GM12878 (cell line): Measurements from ENCODE around the gene PIGM. TPM values are rescaled to one million over a fixed set of nuclear protein-coding genes. Genes with fewer than 3 reads are reported as not detected.

Experiments used
- ATAC-seq: fragments of 200-7000 bp; cut with Tn5 transposase; 3 replicates; pipeline ENCODE4 v1.9.1; 2020; ENCODE audit warnings: mild to moderate bottlenecking, moderate library complexity
- BruUV-seq: library from RNA; stranded (reverse); fragments of 400-500 nt; replicated peaks from 2 replicates; lab custom pipeline; 2021; lab: Mats Ljungman, UMichigan
- CTCF ChIA-PET: fragments of 300-600 bp; sonication (Branson Sonifier 250); formaldehyde crosslinking; extraction: SDS; loops from one replicate; lab custom pipeline; 2021; ENCODE audit warnings: inconsistent platforms; lab: Yijun Ruan, JAX
- POLR2A ChIA-PET: fragments of 350-600 bp; formaldehyde crosslinking; extraction: SDS; loops from one replicate; lab custom pipeline; 2021; ENCODE audit warnings: inconsistent platforms; lab: Charles Lee
- RAD21 ChIA-PET: fragments of 300-600 bp; sonication (Branson Sonifier 250); formaldehyde crosslinking; loops from one replicate; lab custom pipeline; 2023; ENCODE audit warnings: antibody characterized with exemption; ENCODE audit not compliant: unreplicated experiment; lab: Charles Lee
- SMC1A ChIA-PET: fragments of 300-600 bp; sonication (Branson Sonifier 250); formaldehyde crosslinking; loops from one replicate; lab custom pipeline; 2023; ENCODE audit not compliant: unreplicated experiment, uncharacterized antibody; lab: Charles Lee
- DNase-seq: peaks from one replicate; pipeline ENCODE4 v3.0.0-alpha.2; 2011; ENCODE audit warnings: low read depth, low spot score
- FAIRE-seq: peaks from 3 replicates; lab custom pipeline; 2011; peaks lifted over from hg19 to GRCh38; lab: Jason Lieb, UNC
- H2AFZ ChIP-seq: 2 replicates; pipeline ENCODE4 v1.6.0; 2011; ENCODE audit warnings: low read depth, low read length, control low read depth; ENCODE audit not compliant: control insufficient read depth
- H3K27ac ChIP-seq: 2 replicates; pipeline ENCODE4 v1.5.1; 2011; ENCODE audit warnings: control low read depth; ENCODE audit not compliant: control insufficient read depth, insufficient read depth
- H3K27me3 ChIP-seq, 2 experiments: replicated peaks in 1 of 2; 2 replicates each; pipeline versions ENCODE4 v1.6.0 to v1.6.1; 2011; ENCODE audit warnings: low read length in 1 of 2; ENCODE audit not compliant: control insufficient read depth in 2 of 2, insufficient read depth in 2 of 2
- H3K36me3 ChIP-seq, 2 experiments: 2 replicates each; pipeline ENCODE4 v1.5.1; 2011; ENCODE audit warnings: low read length in 1 of 2; ENCODE audit not compliant: control insufficient read depth in 2 of 2, insufficient read depth in 2 of 2
- H3K4me1 ChIP-seq: 2 replicates; pipeline ENCODE4 v1.6.1; 2011; ENCODE audit warnings: mild to moderate bottlenecking, low read length, moderate library complexity, mixed read lengths; ENCODE audit not compliant: control insufficient read depth, insufficient read depth
- H3K4me2 ChIP-seq: 2 replicates; pipeline ENCODE4 v1.6.0; 2011; ENCODE audit warnings: control low read depth; ENCODE audit not compliant: control insufficient read depth, insufficient read depth
- H3K4me3 ChIP-seq: fragments of 200-600 bp; sonication (generic); 2 replicates; pipeline ENCODE4 v1.5.1; 2016
- H3K79me2 ChIP-seq: 2 replicates; pipeline ENCODE4 v1.6.0; 2011; ENCODE audit warnings: low read length; ENCODE audit not compliant: control insufficient read depth, insufficient read depth
- H3K9ac ChIP-seq: 2 replicates; pipeline ENCODE4 v1.8.0; 2011; ENCODE audit warnings: low read length, control low read depth, mixed read lengths; ENCODE audit not compliant: control insufficient read depth, insufficient read depth
- H3K9me3 ChIP-seq: replicated peaks from 3 replicates; pipeline ENCODE4 v1.5.1; 2011; ENCODE audit warnings: mild to moderate bottlenecking, low read length; ENCODE audit not compliant: control insufficient read depth, insufficient read depth
- H4K20me1 ChIP-seq: 2 replicates; pipeline ENCODE4 v1.6.0; 2011; ENCODE audit not compliant: control insufficient read depth, insufficient read depth
- BACH1 ChIP-seq: fragments of 450-650 bp; IDR thresholded peaks from 2 replicates; pipeline ENCODE4 v1.6.1; 2017; ENCODE audit warnings: mild to moderate bottlenecking, borderline replicate concordance
- CBX5 ChIP-seq: sonication (generic); IDR thresholded peaks from 2 replicates; pipeline ENCODE4 v1.6.1; 2016; ENCODE audit warnings: low read depth, moderate library complexity, mild to moderate bottlenecking, inconsistent platforms
- CHD4 ChIP-seq: fragments of 200-600 bp; sonication (generic); IDR thresholded peaks from 2 replicates; pipeline ENCODE4 v1.6.1; 2016; ENCODE audit warnings: mild to moderate bottlenecking
- ZNF274 ChIP-seq: IDR thresholded peaks from one replicate; pipeline ENCODE4 v1.8.0; 2011; ENCODE audit not compliant: insufficient read length, insufficient read depth
- WGBS: methylation state at CpG from one replicate; pipeline ENCODE4 v1.1.6; 2016; ENCODE audit warnings: low lambda C conversion rate; ENCODE audit not compliant: insufficient replicate concordance, insufficient coverage; ENCODE audit errors: missing lambda C conversion rate; 5-methylcytosine and 5-hydroxymethylcytosine counted together
- in situ Hi-C: fragments of 300-500 bp; cut with MboI; formaldehyde crosslinking; loops from 9 replicates; pipeline ENCODE4 v1.14.3; 2018; ENCODE audit warnings: mixed read lengths
- intact Hi-C: fragments of 100-400 bp; cut with micrococcal nuclease; formaldehyde crosslinking; loops from one replicate; pipeline ENCODE4 v1.14.2; 2022; ENCODE audit not compliant: unreplicated experiment
- polyA plus RNA-seq, 11 experiments: library from polyadenylated mRNA; depleted of rRNA in 4 of 11; unstranded in 6 of 11; stranded (reverse) in 5 of 11; fragments of >200 nt; fragmentation: Nextera tagmentation in 4 of 11; fragmentation: Illumina TruSeq in 1 of 11; extraction: Ambion mirVana in 4 of 11; extraction: Trizol in 1 of 11; gene quantifications; 1 replicate in 1 of 11; 2 replicates in 10 of 11; pipeline versions ENCODE4 v1.2.1 to v1.2.3, GENCODE V29; 2011 to 2016; ENCODE audit warnings: inconsistent platforms in 2 of 11, missing spikeins in 2 of 11, low read depth in 1 of 11
- total RNA-seq, 4 experiments: library from RNA; depleted of rRNA in 3 of 4; stranded (reverse); fragments of >200 nt in 3 of 4; fragmentation: Illumina TruSeq in 1 of 4; extraction: Trizol in 1 of 4; gene quantifications; 2 replicates each; pipeline versions ENCODE4 v1.2.1 to v1.2.3, GENCODE V29; 2013 to 2021
- TF ChIP-seq, protein P1 (sequence below): fragments of 450-650 bp; conservative IDR thresholded peaks from 2 replicates; pipeline ENCODE4 v1.6.1; 2017; ENCODE audit warnings: mild to moderate bottlenecking, moderate library complexity
- TF ChIP-seq, protein P2 (sequence below): fragments of 450-650 bp; IDR thresholded peaks from 2 replicates; pipeline ENCODE4 v1.6.1; 2016; ENCODE audit warnings: mild to moderate bottlenecking

PIGM gene
- total and polyA plus RNA-seq, 10 of the 15 experiments (the other 5 are each of a cell fraction or from before 2014, with no cell fraction given) = 2.6 to 6.1 (median 4.6) TPM

- WGBS = 47% methylated on average over 7 of the region's 7 CpGs
- Histone ChIP-seq H3K79me2 (no peaks in the 10 kb centered on the region), H3K9ac (no peak overlapping the region), H4K20me1 (no peaks in the 10 kb centered on the region), H3K27me3 (peaks cover 0 to 2% of the 10 kb centered on the region in 2 experiments; a peak in 1 of 4 replicates), H3K4me2 (no peak overlapping the region), H3K4me3 (no peak overlapping the region), H3K27ac (no peak overlapping the region), H3K9me3 (no peaks in the 10 kb centered on the region), H2AFZ (no peak overlapping the region), H3K4me1 (no peaks in the 10 kb centered on the region), H3K36me3 (no peaks in the 10 kb centered on the region)
- BruUV-seq = no TSS peak
- intact Hi-C loops (no loop called here), in situ Hi-C loops (no loop called here)
- TF ChIP-seq, protein P1, sequence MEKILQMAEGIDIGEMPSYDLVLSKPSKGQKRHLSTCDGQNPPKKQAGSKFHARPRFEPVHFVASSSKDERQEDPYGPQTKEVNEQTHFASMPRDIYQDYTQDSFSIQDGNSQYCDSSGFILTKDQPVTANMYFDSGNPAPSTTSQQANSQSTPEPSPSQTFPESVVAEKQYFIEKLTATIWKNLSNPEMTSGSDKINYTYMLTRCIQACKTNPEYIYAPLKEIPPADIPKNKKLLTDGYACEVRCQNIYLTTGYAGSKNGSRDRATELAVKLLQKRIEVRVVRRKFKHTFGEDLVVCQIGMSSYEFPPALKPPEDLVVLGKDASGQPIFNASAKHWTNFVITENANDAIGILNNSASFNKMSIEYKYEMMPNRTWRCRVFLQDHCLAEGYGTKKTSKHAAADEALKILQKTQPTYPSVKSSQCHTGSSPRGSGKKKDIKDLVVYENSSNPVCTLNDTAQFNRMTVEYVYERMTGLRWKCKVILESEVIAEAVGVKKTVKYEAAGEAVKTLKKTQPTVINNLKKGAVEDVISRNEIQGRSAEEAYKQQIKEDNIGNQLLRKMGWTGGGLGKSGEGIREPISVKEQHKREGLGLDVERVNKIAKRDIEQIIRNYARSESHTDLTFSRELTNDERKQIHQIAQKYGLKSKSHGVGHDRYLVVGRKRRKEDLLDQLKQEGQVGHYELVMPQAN = no peak
- TF ChIP-seq, protein P2, sequence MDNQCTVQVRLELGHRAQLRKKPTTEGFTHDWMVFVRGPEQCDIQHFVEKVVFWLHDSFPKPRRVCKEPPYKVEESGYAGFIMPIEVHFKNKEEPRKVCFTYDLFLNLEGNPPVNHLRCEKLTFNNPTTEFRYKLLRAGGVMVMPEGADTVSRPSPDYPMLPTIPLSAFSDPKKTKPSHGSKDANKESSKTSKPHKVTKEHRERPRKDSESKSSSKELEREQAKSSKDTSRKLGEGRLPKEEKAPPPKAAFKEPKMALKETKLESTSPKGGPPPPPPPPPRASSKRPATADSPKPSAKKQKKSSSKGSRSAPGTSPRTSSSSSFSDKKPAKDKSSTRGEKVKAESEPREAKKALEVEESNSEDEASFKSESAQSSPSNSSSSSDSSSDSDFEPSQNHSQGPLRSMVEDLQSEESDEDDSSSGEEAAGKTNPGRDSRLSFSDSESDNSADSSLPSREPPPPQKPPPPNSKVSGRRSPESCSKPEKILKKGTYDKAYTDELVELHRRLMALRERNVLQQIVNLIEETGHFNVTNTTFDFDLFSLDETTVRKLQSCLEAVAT = no peak
- TF ChIP-seq BACH1 (no peak), CHD4 (no peak), ZNF274 (no peak), CBX5 (no peak)
- ATAC-seq (no peak), FAIRE-seq (no peak), DNase-seq (no peak)
- RAD21 ChIA-PET = no interaction called here
- CTCF ChIA-PET = no interaction called here
- SMC1A ChIA-PET = no interaction called here
- POLR2A ChIA-PET = no interaction called here
These were observed 51.0 kb downstream of the PIGM start for GRCh38 chr1:159980786-159981185.
